Measurements from ENCODE around the gene ITGBL1.
A peak's percentile ranks its signal among the peaks of the same experiment; 100 is the strongest.

The ITGBL1 gene

GRCh38 chr13:101681834-101682233 lies 229.4 kb downstream of the ITGBL1 start:
- peak; percentile 27 for DNase-seq (ENCODE audit: low read depth, low spot score)
- in situ Hi-C loops (cut with HindIII; ENCODE audit: low sequenced_read_pairs) = no loop called here
- H3K4me3 ChIP-seq (ENCODE audit: low read depth, low read length) = no peak overlapping the region
- TF ChIP-seq CTCF (IDR thresholded peaks at IDR 0.05; ENCODE audit: low read depth, low read length) = no peak

DNA sequence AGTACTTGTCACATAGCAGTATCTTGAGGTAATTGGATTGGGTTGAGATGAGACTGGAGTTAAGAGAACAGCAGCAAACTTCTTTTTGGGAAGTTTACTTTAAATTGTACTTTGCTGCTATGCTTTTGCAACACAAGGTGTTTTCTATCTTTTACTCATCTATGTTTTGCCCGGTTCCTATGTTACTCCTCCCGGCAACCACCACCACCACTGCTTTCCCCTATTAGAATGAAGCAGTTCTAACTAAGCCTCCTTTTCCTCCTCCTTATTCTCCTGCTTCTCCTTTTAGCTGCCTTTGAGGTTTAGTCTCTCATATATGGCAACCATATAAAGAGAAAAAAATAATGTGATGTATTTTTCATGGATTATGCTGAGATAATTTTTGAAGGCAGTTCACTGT lies 233.5 kb downstream of the ITGBL1 start:
- in situ Hi-C loops (cut with HindIII; ENCODE audit: low sequenced_read_pairs) = no loop called here
- no peak for DNase-seq (ENCODE audit: low read depth, low spot score)
- TF ChIP-seq CTCF (IDR thresholded peaks at IDR 0.05; ENCODE audit: low read depth, low read length) = no peak
- no peak overlapping the region for H3K4me3 ChIP-seq (ENCODE audit: low read depth, low read length)

DNA sequence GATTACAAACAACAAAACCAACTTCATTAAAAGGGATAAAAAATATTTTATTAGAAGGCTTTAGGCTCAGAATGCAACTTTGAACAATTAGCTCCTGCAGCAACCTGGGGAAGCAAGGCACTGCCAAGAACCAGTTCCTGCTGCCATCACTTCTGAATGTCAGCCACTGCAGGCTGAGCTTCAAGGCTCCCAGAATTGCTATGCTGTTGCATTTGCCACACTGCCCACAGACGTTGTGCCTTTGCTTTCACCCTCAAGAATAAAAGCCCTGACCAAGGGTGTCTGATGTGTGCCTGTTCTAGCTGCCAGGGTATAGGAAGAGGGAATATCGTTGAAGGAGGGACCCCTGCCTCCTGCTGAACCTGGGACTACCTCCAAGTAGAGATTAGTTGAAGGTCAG lies 238.4 kb downstream of the ITGBL1 start:
- TF ChIP-seq CTCF (IDR thresholded peaks at IDR 0.05; ENCODE audit: low read depth, low read length) = no peak
- DNase-seq (ENCODE audit: low read depth, low spot score) = no peak
- H3K4me3 ChIP-seq (ENCODE audit: low read depth, low read length) = no peak overlapping the region
- in situ Hi-C loops (cut with HindIII; ENCODE audit: low sequenced_read_pairs) = no loop called here

DNA sequence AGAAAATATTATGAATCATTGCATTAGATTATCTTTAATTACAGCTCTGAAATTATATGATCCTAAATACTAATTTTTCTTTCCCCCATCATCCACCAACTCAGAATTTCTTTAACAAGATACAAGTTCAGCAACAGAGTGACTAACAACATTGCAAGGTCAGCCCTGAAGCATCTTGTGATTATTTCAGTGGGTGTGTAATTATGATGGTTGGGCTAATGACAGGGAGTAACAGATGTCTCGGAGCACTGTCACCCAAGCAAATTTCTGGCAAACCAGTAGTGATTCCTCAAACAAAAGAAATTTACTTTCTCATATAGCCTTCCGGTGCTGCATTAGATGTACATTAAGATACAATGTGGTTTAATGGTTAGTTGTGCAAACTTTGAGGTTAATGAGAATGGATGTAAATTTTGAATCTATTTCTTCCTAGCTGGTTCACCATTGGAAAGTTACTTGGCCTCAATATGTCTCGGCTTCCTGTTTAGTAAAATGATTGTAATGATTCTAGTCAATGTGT lies 238.9 kb downstream of the ITGBL1 start:
- no peak for TF ChIP-seq CTCF (IDR thresholded peaks at IDR 0.05; ENCODE audit: low read depth, low read length)
- no peak for DNase-seq (ENCODE audit: low read depth, low spot score)
- in situ Hi-C loops (cut with HindIII; ENCODE audit: low sequenced_read_pairs) = no loop called here
- H3K4me3 ChIP-seq (ENCODE audit: low read depth, low read length) = no peak overlapping the region

DNA sequence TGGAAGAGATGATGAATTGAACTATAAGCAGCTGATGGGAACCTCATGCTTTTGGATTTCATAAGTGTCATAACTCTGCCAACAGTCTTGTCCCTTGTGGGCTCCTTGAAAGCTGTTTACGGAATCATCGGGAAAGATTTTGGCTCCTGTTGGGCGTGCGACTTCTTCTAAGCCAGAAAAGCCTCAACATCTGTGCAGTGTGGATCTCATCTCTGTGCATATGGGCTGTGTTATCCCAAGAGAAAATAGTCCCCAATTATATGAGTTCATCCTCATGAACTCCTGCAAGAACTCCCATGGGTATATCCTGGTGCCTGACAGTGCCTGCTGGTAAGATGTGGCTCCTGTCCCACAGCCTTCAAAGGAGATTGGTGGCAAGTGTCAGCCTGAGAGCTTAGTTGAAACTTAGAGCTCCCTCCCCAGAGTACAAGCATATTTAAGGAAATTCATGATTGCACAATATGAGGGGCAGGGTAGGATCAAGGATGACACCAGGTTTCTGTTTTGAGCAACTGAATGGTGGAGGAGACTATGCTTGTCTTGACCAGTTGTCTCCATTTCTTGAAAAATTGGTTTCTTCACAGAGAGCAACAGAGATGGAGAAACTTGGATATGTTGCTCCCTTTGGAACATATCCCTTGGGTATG lies 243.5 kb downstream of the ITGBL1 start:
- no peak for DNase-seq (ENCODE audit: low read depth, low spot score)
- no peak overlapping the region for H3K4me3 ChIP-seq (ENCODE audit: low read depth, low read length)
- no peak for TF ChIP-seq CTCF (IDR thresholded peaks at IDR 0.05; ENCODE audit: low read depth, low read length)
- in situ Hi-C loops (cut with HindIII; ENCODE audit: low sequenced_read_pairs) = no loop called here

- H3K4me3 ChIP-seq (ENCODE audit: low read depth, low read length) = no peak overlapping the region
- TF ChIP-seq CTCF (IDR thresholded peaks at IDR 0.05; ENCODE audit: low read depth, low read length) = no peak
- in situ Hi-C loops (cut with HindIII; ENCODE audit: low sequenced_read_pairs) = no loop called here
- no peak for DNase-seq (ENCODE audit: low read depth, low spot score)
Observed at GRCh38 chr13:101697745-101698144, 245.3 kb downstream of the ITGBL1 start.

All from astrocyte of the spinal cord (primary cell).